Sigmoid colon (tissue), 7 donors: ENCODE results near the gene TET1. TPM values are rescaled to one million over a fixed set of nuclear protein-coding genes. Genes with fewer than 3 reads are reported as not detected.

Experiments
- DNase-seq: peaks from one replicate; pipeline ENCODE4 v3.0.0-alpha.2; 2019
- H3K27ac ChIP-seq, 4 donors: fragments of 200-600 bp; sonication (generic); one replicate each; pipeline ENCODE4 v1.5.1; 2016 to 2019; ENCODE audit warnings: mild to moderate bottlenecking in 1 of 4
- H3K27me3 ChIP-seq, 3 donors: fragments of 200-600 bp; sonication (generic); one replicate each; pipeline ENCODE4 v1.5.1; 2019; ENCODE audit warnings: mild to moderate bottlenecking in 1 of 3
- H3K36me3 ChIP-seq, 4 donors: fragments of 200-600 bp; sonication (generic); one replicate each; pipeline ENCODE4 v1.5.1; 2016 to 2019
- H3K4me1 ChIP-seq, 4 donors: fragments of 200-600 bp; sonication (generic); one replicate each; pipeline ENCODE4 v1.5.1; 2017 to 2019
- H3K4me3 ChIP-seq, 4 donors: fragments of 200-600 bp; sonication (generic); one replicate each; pipeline ENCODE4 v1.5.1; 2017 to 2019; ENCODE audit warnings: mild to moderate bottlenecking in 2 of 4, moderate library complexity in 1 of 4
- H3K9me3 ChIP-seq, 4 donors: fragments of 200-600 bp in 3 of 4; sonication (generic) in 3 of 4; one replicate each; pipeline versions ENCODE4 v1.5.1 to v1.6.1; 2013 to 2019
- EP300 ChIP-seq, 4 donors: sonication (generic); formaldehyde crosslinking; IDR thresholded peaks; one replicate each; pipeline ENCODE4 v1.6.1; 2017; ENCODE audit warnings: antibody characterized with exemption in 4 of 4
- POLR2A ChIP-seq, 2 donors: fragments of 450-650 bp; IDR thresholded peaks; one replicate each; pipeline ENCODE4 v1.6.1; 2016; ENCODE audit warnings: antibody characterized with exemption in 2 of 2, mild to moderate bottlenecking in 2 of 2, moderate library complexity in 2 of 2
- POLR2AphosphoS5 ChIP-seq, 4 donors: sonication (generic); formaldehyde crosslinking; IDR thresholded peaks; one replicate each; pipeline ENCODE4 v1.6.1; 2017; ENCODE audit warnings: antibody characterized with exemption in 4 of 4
- WGBS, 2 donors: extraction: QIAGEN DNeasy Blood & Tissue Kit; methylation state at CpG; one replicate each; pipeline ENCODE4 v1.1.7; 2013; 5-methylcytosine and 5-hydroxymethylcytosine counted together
- intact Hi-C: fragments of 100-400 bp; cut with DNase I; formaldehyde crosslinking; loops from one replicate; pipeline ENCODE4 v1.15.1; 2023
- polyA plus RNA-seq, 3 donors: library from polyadenylated mRNA; stranded (reverse); fragments of 200-250 nt; gene quantifications; one replicate each; pipeline ENCODE4 v1.2.3, GENCODE V29; 2013
- total RNA-seq, 4 donors: library from RNA; depleted of rRNA; stranded (reverse); fragments of >200 nt; gene quantifications; one replicate each; pipeline ENCODE4 v1.1.0, GENCODE V29; 2016
- TF ChIP-seq, protein P1 (sequence below), 4 experiments: fragments of 450-650 bp in 3 of 4; fragments of 200-600 bp in 1 of 4; IDR thresholded peaks; one replicate each; pipeline ENCODE4 v1.5.1; 2016 to 2019; ENCODE audit warnings: antibody characterized with exemption in 4 of 4, mild to moderate bottlenecking in 3 of 4, moderate library complexity in 2 of 4
- donor health status: healthy with polysubstance abuse.
- donor health status: Bipolar disorder and iron deficiency.
- donor health status: healthy.

The TET1 gene
- total and polyA plus RNA-seq, 7 donors, result under 0.01 to 8.9 (median 6.5) TPM; not detected in 1

DNA sequence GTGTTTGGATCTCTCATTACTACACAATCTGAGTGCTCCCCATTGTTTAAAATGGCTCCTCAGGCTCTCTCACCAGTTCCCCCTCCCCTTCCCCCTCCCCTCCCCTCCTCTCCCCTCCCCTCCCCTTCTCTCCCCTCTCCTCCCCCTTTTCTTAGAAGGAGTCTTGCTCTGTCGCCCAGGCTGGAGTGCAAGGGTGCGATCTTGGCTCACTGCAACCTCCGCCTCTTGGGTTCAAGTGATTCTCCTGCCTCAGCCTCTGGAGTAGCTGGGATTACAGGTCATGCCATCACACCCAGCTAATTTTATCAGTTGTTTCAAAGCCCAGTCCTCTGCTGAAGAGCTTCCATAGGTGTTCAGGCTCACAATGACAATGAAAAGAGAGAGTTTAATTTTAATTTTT, 157.3 kb downstream of the TET1 start:
- intact Hi-C loops, result no loop called here
- H3K4me1 ChIP-seq, result peaks cover 0 to 7% (median 5%) of the 10 kb centered on the region in 4 donors
- TF ChIP-seq EP300 (IDR thresholded peaks at IDR 0.05) (no peak), POLR2AphosphoS5 (IDR thresholded peaks at IDR 0.05) (no peak), POLR2A (IDR thresholded peaks at IDR 0.05) (no peak)
- TF ChIP-seq, protein P1, sequence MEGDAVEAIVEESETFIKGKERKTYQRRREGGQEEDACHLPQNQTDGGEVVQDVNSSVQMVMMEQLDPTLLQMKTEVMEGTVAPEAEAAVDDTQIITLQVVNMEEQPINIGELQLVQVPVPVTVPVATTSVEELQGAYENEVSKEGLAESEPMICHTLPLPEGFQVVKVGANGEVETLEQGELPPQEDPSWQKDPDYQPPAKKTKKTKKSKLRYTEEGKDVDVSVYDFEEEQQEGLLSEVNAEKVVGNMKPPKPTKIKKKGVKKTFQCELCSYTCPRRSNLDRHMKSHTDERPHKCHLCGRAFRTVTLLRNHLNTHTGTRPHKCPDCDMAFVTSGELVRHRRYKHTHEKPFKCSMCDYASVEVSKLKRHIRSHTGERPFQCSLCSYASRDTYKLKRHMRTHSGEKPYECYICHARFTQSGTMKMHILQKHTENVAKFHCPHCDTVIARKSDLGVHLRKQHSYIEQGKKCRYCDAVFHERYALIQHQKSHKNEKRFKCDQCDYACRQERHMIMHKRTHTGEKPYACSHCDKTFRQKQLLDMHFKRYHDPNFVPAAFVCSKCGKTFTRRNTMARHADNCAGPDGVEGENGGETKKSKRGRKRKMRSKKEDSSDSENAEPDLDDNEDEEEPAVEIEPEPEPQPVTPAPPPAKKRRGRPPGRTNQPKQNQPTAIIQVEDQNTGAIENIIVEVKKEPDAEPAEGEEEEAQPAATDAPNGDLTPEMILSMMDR (IDR thresholded peaks at IDR 0.05), result no peak
- DNase-seq, result no peak
- no peaks in the 10 kb centered on the region for H3K36me3 ChIP-seq
- WGBS, 2 donors, result 92 to 95% methylated on average over 3 of the region's 3 CpGs
- no peaks in the 10 kb centered on the region for H3K27me3 ChIP-seq
- no peak overlapping the region for H3K27ac ChIP-seq
- no peak overlapping the region for H3K4me3 ChIP-seq
- H3K9me3 ChIP-seq, result no peaks in the 10 kb centered on the region

DNA sequence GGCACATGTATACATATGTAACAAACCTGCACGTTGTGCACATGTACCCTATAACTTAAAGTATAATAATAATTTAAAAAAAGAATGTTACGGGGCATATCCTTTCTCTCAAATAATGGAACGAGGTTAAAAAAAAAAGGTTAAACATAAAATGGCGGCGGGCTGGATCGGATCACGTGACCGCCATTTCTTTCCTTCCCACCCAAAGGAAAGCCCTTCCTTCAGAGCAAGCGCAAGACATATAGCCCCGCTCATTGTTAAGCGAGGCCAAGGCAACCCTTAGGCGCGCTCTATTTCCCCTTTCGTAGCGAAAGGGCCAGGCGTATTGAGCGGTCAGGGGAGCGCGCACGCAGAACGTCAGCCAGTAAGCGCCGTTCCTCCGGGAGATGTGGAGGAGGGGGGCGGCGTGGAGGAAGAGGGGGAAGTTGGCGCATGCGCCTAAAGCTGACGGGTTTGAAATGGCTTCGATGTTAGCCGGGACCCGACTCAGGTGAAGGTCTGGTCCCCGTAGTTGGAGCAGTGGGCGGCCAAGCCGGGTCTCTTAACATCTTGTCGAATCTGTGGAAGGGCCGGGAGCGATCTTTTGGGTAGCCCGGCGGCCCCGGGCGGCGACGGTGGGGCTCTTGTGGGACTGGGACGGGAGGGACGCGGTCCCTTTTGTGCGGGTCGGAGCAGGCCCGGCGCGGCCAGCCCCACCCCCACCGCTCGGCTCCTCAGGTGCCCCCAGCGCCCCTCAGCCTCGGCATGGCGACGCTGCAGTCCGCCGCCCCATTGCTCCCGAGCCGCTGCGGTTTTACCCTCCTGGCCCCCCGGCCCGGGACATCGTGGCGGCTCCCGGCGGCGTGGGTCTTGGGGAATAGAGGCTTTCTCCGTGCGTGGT, 160.9 kb downstream of the TET1 start, which contains the start of gene CCAR1:
Gene CCAR1 (plus strand): TSS at position 447 of the 880 bp plus-strand sequence. CDS start 1,266 bp downstream, outside the sequence.
- 0 to 1% methylated on average over 72 of the region's 72 CpGs for WGBS, 2 donors
- TF ChIP-seq POLR2A (IDR thresholded peaks at IDR 0.05) (peak; percentile 38 to 47), POLR2AphosphoS5 (IDR thresholded peaks at IDR 0.05) (peak; percentile 73 to 88 (median 87)), EP300 (IDR thresholded peaks at IDR 0.05) (peak in 1 of 4 donors; percentile 15)
- TF ChIP-seq, protein P1 (IDR thresholded peaks at IDR 0.05), result no peak

DNA sequence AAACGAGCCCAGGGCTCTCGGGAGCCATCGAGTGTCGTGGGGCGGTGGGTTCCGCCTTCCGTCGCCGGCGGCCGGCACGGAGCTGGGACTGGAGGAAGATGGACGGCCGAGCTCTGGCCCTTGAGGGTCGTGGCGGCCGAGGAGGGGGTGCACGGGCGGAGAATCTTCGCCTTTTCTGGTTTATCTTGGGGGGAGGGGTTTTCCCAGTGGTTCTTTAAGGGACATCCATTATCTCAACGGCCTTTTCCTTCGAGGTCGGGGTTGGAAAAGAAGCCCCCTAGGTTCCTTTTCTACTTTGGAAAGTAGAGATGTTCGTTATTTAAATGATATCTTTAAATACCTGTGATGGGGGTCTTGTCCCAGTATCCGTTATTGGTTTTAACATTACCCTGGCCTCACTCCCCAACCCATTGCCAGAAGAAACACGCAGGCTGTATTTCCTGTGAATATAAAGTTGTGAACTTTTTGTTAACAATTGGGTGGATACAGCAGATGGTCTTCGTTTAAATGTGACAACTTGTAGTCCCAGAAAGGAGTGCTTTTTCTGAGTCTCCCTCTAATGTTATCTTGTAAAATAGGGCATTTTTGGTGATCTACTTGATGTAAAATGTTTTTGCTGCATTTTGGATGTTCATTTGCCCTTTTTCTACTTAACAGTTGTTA, 161.7 kb downstream of the TET1 start:
- 1% methylated on average over 27 of the region's 27 CpGs for WGBS, 2 donors
- DNase-seq, result no peak

More for the DNA sequence above, 160.9 kb downstream of the TET1 start, which contains the start of gene CCAR1:
- intact Hi-C loops, result loop anchor here (1.0 to 5.0 kb wide), 3 partner anchors 159 to 194 kb away; partner anchors contain the start of genes DDX50, SLC25A16 and TET1
- DNase-seq, result peak; percentile 98
- Histone ChIP-seq H3K27ac (peak within 1 kb of the TSS; percentile 92 to 97 (median 95)), H3K27me3 (no peaks in the 10 kb centered on the region), H3K9me3 (no peaks in the 10 kb centered on the region), H3K4me1 (peaks cover 0 to 11% (median 9%) of the 10 kb centered on the region in 4 donors), H3K36me3 (peaks cover 0 to 23% (median 15%) of the 10 kb centered on the region in 4 donors), H3K4me3 (peak within 1 kb of the TSS; percentile 83 to 99 (median 84))

DNA sequence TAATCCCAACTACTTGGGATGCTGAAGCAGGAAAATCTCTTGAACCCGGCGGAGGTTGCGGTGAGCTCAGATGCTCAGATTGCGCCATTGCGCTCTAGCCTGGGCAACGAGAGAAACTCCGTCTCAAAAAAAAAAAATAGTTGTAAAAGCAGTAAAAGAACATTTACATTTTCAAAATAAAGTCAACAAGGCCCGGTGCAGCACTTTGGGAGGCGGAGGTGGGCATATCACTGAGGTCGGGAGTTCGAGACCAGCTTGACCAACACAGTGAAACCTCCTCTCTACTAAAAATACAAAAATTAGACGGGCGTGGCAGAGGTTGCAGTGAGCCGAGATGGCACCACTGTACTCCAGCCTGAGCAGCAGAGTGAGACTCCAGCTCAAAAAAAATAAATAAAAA, 164.9 kb downstream of the TET1 start:
- H3K36me3 ChIP-seq, result peaks cover 3 to 60% (median 25%) of the 10 kb centered on the region in 4 donors
- H3K27ac ChIP-seq, result no peak overlapping the region
- no peaks in the 10 kb centered on the region for H3K27me3 ChIP-seq
- H3K4me3 ChIP-seq, result no peak overlapping the region
- intact Hi-C loops, result no loop called here
- no peaks in the 10 kb centered on the region for H3K9me3 ChIP-seq
- no peak for DNase-seq
- 94 to 95% methylated on average over 14 of the region's 14 CpGs for WGBS, 2 donors
- TF ChIP-seq EP300 (IDR thresholded peaks at IDR 0.05), result no peak
- no peak for TF ChIP-seq POLR2AphosphoS5 (IDR thresholded peaks at IDR 0.05)
- TF ChIP-seq, protein P1 (IDR thresholded peaks at IDR 0.05), result no peak
- TF ChIP-seq POLR2A (IDR thresholded peaks at IDR 0.05), result no peak
- H3K4me1 ChIP-seq, result peaks cover 0 to 11% (median 9%) of the 10 kb centered on the region in 4 donors

More for the DNA sequence above, 161.7 kb downstream of the TET1 start:
- TF ChIP-seq EP300 (IDR thresholded peaks at IDR 0.05) (no peak), POLR2A (IDR thresholded peaks at IDR 0.05) (no peak), POLR2AphosphoS5 (IDR thresholded peaks at IDR 0.05) (no peak)
- TF ChIP-seq, protein P1 (IDR thresholded peaks at IDR 0.05), result no peak
- intact Hi-C loops, result loop anchor here (1.0 to 5.0 kb wide), 3 partner anchors 160 to 195 kb away; partner anchors contain the start of genes DDX50, SLC25A16 and TET1
- Histone ChIP-seq H3K9me3 (no peaks in the 10 kb centered on the region), H3K4me1 (peaks cover 0 to 11% (median 9%) of the 10 kb centered on the region in 4 donors), H3K27me3 (no peaks in the 10 kb centered on the region), H3K4me3 (peak overlapping the region; percentile 83 to 99 (median 84)), H3K36me3 (peaks cover 0 to 31% (median 17%) of the 10 kb centered on the region in 4 donors), H3K27ac (peak overlapping the region; percentile 92 to 97 (median 95))
